Upper lobe of left lung (tissue), 4 donors: ENCODE data around the gene RNASE9.

Experiments
- CTCF ChIP-seq, 6 experiments: fragments of 450-650 bp in 4 of 6; fragments of 200-600 bp in 2 of 6; sonication (generic) in 2 of 6; IDR thresholded peaks; one replicate each; pipeline ENCODE4 v1.5.1; 2016 to 2019; ENCODE audit warnings: antibody characterized with exemption in 6 of 6
- EP300 ChIP-seq, 4 donors: sonication (generic); formaldehyde crosslinking; IDR thresholded peaks; one replicate each; pipeline ENCODE4 v1.5.1; 2017; ENCODE audit warnings: antibody characterized with exemption in 4 of 4, control low read depth in 2 of 4
- POLR2AphosphoS5 ChIP-seq, 2 donors: sonication (generic); formaldehyde crosslinking; IDR thresholded peaks; one replicate each; pipeline ENCODE4 v1.5.1; 2017; ENCODE audit warnings: antibody characterized with exemption in 2 of 2

GRCh38 chr14:20522332-20522731 is 38.5 kb downstream of the RNASE9 start:
- TF ChIP-seq CTCF (IDR thresholded peaks at IDR 0.05): no peak
- TF ChIP-seq POLR2AphosphoS5 (IDR thresholded peaks at IDR 0.05): no peak
- TF ChIP-seq EP300 (IDR thresholded peaks at IDR 0.05): no peak
